Measurements from ENCODE around the gene SAGE1.
A peak's percentile ranks its signal among the peaks of the same experiment; 100 is the strongest.
"Not testable (repeated sequence)": the region's sequence is repeated elsewhere in the genome, so short reads cannot be mapped to it uniquely, and the experiment has no call there.

The SAGE1 gene, protein sequence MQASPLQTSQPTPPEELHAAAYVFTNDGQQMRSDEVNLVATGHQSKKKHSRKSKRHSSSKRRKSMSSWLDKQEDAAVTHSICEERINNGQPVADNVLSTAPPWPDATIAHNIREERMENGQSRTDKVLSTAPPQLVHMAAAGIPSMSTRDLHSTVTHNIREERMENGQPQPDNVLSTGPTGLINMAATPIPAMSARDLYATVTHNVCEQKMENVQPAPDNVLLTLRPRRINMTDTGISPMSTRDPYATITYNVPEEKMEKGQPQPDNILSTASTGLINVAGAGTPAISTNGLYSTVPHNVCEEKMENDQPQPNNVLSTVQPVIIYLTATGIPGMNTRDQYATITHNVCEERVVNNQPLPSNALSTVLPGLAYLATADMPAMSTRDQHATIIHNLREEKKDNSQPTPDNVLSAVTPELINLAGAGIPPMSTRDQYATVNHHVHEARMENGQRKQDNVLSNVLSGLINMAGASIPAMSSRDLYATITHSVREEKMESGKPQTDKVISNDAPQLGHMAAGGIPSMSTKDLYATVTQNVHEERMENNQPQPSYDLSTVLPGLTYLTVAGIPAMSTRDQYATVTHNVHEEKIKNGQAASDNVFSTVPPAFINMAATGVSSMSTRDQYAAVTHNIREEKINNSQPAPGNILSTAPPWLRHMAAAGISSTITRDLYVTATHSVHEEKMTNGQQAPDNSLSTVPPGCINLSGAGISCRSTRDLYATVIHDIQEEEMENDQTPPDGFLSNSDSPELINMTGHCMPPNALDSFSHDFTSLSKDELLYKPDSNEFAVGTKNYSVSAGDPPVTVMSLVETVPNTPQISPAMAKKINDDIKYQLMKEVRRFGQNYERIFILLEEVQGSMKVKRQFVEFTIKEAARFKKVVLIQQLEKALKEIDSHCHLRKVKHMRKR

GRCh38 chrX:135893294-135893817 is at the start of gene SAGE1, which contains the start of gene CT45A10:
SAGE1 (plus strand) TSS chrX:135893716; CDS start chrX:135896243, 2,527 bp downstream.
CT45A10 (minus strand) TSS chrX:135893444; CDS start chrX:135885344, 8,100 bp downstream.
- DNase-seq: no peak

DNA sequence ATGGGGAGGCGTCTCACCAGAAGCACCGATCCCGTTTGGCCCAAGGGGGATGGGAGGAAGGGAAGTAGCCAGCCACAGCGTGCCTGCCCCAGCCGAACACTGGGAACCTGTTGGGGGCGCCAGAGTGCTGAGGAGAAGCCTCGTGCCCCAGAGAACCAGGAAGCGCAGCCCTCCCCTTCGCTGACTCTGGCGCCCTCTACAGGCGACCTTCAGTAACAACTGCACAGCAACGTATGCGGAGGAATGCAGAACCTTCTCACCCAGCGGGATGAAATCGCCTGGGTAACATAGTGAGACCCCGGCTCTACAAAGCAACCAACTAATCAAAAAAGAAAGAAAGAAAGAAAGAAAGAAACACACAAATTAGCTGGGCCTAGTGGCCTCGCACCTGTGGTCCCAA is 39.1 kb upstream of the SAGE1 start, which contains the start of gene CT45A8:
Gene CT45A8, minus strand, starts transcription at position 101 of the 400 bp plus-strand sequence. CDS start 3,755 bp downstream, outside the sequence.
- DNase-seq: not testable (repeated sequence)

DNA sequence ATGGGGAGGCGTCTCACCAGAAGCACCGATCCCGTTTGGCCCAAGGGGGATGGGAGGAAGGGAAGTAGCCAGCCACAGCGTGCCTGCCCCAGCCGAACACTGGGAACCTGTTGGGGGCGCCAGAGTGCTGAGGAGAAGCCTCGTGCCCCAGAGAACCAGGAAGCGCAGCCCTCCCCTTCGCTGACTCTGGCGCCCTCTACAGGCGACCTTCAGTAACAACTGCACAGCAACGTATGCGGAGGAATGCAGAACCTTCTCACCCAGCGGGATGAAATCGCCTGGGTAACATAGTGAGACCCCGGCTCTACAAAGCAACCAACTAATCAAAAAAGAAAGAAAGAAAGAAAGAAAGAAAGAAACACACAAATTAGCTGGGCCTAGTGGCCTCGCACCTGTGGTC is 21.8 kb upstream of the SAGE1 start, which contains the start of gene CT45A9:
Gene CT45A9, minus strand, starts transcription at position 101 of the 400 bp plus-strand sequence. CDS start 3,751 bp downstream, outside the sequence.
- not testable (repeated sequence) for DNase-seq

DNA sequence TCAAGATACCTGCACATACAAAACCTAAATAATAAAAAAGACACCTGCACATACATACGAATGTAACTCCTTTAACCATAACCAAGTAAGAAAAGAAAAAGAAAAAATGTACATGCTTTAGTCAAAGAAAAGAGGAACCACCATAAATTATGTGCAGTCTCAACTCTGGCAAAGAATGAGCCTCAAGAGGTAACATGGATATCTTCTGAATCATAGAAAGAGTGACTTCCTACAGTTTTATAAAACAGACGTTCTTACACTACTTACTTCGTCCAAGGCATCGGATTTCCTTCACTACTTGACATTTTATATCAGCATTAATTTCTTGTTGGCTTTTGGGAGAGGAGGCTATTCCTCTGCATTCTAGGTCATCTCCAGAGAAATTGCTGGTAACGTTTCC is 10.8 kb upstream of the SAGE1 start:
- peak in 1 of 3 donors; percentile 18 for DNase-seq

GRCh38 chrX:135888230-135888629 is 5.3 kb upstream of the SAGE1 start:
- not testable (repeated sequence) for DNase-seq

GRCh38 chrX:135888976-135889375 is 4.5 kb upstream of the SAGE1 start:
- DNase-seq: peak in 2 of 3 donors; percentile 21 to 22

DNA sequence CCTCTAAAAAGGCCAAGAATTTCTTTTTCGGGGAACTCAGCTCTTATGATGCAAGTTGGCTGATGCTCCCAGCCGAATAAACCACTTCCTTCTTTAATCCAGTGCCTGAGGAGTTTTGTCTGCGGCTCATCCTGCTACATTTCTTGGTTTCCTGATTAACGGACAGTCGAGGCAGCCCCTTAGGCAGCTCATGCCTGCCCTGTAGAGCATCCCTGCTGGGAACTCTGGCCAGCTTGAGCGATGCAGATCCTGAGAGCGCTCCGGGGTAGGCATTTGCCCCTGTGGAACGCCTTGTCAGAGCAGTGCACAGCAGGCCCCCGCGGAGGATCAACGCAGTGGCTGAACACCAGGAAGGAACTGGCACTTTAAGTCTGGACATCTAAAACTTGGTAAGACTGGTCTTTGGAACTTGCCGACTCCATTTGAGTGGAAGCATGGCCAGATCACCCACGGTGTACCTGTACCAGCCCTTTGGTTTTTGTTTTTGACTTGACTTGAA is 3.4 kb upstream of the SAGE1 start:
- DNase-seq: no peak

- DNase-seq: no peak
Observed at GRCh38 chrX:135892781-135893180, 735 bp upstream of the SAGE1 start.

DNA sequence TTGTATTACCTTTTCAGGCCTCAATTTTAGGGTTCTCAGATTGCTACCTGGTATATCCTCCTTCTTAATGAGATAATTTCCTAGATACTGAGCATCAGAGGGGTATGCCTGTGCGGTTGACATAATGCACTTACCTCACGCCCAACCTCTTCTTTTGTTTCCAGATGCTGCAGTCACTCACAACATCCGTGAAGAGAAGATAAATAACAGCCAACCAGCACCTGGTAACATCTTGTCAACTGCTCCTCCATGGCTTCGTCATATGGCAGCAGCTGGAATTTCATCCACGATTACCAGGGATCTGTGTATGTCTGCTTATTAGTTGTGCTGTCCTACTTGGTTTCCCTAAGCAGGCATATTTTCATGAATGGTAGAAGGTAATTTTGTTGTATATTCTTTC is 16.7 kb downstream of the SAGE1 start:
- DNase-seq: no peak

DNA sequence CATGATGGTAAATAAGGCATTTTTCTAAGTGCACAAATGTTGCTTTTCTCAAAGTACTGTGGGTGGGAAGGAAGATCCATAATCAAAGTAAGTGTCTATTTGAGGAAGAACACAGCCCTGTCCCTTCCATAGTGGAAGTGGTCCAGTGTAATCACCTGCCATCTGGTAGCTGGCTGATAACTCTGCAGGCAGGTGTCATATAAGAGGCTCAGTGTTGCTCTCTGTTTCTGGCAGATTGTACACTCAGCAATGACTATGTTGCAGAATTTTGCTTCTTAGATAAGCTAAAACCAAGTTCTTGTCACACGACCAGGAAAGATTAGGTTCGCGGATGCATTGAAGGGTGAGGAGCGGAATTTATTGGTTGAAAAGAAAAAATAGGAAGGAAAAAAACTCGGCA is 20.9 kb downstream of the SAGE1 start:
- DNase-seq: no peak

DNA sequence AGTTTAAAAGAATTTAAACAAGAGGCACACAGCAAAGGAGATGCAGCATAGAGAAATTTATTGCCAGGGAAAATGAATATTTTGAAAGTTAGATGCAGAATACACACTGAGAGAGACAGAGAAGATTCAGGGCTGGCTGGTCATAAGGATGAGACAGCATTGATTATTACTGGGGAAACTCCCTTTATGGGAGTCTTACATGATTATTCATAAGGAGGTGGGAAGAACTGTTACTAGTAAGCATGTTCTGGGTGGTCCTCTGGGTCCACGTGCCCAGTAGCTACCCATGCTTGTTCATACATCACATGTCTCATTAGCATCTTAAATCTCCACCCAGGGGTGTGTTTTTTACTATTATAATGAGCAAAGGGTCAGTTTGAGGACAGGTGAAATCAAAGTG is 27.0 kb downstream of the SAGE1 start:
- not testable (repeated sequence) for DNase-seq

DNA sequence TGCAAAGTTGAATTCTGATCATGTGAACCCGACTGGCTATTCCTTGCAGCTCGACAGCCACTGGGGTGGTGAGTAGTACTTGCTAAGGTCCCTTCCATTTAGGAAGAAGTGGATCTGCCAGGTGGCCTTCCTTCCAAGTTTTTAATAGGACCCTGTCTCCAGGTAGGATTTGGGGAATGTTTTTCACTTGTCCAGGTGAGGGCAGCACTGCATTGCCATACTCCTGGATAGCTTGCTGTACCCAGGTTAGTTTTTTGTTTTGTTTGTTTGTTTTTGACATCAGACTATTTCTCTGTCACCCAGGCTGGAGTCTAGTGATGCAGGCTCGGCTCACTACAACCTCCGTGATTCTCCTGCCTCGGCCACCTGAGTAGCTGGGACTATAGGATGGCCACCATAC is 29.8 kb downstream of the SAGE1 start:
- no peak for DNase-seq

- no peak for DNase-seq
Observed at GRCh38 chrX:135927897-135928296, 34.4 kb downstream of the SAGE1 start.

DNA sequence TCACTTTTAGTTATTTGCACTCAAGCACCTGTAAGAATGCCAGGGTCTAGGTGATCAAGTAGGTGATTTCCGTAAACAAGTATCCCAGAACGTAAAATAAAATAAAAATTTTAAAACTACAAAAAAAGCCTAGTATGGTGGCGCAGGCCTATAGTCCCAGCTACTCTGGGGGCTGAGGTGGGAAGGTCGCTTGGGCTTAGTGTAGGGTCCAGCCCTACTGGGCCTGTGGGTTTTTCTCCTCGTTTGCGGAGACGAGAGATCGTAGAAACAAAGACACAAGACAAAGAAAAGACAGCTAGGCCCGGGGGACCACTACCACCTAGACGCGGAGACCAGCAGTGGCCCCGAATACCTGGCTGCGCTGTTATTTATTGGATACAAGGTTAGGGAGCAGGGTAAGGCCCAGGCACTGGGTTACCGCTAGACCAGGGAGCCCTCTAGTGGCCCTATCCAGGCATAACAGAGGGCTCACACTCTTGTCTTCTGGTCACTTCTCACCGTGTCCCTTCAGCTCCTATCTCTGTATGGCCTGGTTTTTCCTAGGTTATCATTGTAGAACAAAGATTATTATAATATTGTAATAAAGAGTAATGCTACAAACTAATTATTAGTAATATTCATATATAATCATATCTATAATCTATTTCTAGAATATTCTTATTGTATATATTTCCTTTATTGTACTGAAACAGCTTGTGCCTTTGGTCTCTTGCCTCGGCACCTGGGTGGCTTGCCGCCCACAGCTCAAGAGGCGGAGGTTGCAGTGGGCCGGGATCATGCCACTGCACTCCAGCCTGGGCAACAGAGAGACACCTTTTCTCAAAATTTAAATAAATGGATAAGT is 38.4 kb downstream of the SAGE1 start:
- DNase-seq: peak; percentile 38 to 66 (median 53)

DNA sequence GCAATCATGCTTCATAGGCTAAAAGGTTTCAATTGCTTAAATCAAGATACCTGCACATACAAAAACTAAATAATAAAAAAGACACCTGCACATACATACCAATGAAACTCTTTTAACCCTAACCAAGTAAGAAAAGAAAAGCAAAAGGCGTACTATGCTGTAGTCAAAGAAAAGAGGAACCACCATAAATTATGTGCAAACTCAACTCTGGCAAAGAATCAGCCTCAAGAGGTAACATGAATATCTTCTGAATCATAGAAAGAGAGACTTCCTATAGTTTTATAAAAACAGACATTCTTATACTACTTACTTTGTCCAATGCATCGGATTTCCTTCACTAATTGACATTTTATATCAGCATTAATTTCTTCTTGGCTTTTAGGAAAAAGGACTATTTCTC is 51.0 kb downstream of the SAGE1 start:
- peak in 2 of 3 donors; percentile 6 to 18 for DNase-seq

DNA sequence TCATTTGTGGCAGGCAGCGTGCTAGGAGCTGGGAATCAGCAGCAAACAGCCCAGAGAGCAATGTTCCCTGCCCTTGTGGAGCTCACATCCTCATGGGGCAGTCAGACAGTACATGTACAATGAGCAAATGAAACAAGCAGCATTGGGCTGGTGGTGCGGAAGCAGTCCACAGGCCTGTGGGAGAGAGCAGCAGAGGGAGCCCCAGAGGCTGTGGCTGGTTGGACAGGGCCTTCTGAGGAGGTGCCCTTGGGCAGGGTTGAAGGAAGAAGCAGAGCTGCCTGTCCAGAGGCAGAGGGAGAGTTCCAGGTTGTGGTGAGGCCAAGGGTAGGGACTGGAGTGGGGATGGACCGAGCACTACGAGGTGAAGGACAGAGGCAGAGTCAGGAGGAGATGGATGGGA is 57.8 kb downstream of the SAGE1 start:
- no peak for DNase-seq
